ELR (cell line): ENCODE measurements around the gene EMD.
"Not testable (repeated sequence)": the region's sequence is repeated elsewhere in the genome, so short reads cannot be mapped to it uniquely, and the experiment has no call there.

Experiments
- DNase-seq: peaks from one replicate; pipeline ENCODE4 v3.0.0-alpha.2; 2015; ENCODE audit warnings: low read depth

The EMD gene

DNA sequence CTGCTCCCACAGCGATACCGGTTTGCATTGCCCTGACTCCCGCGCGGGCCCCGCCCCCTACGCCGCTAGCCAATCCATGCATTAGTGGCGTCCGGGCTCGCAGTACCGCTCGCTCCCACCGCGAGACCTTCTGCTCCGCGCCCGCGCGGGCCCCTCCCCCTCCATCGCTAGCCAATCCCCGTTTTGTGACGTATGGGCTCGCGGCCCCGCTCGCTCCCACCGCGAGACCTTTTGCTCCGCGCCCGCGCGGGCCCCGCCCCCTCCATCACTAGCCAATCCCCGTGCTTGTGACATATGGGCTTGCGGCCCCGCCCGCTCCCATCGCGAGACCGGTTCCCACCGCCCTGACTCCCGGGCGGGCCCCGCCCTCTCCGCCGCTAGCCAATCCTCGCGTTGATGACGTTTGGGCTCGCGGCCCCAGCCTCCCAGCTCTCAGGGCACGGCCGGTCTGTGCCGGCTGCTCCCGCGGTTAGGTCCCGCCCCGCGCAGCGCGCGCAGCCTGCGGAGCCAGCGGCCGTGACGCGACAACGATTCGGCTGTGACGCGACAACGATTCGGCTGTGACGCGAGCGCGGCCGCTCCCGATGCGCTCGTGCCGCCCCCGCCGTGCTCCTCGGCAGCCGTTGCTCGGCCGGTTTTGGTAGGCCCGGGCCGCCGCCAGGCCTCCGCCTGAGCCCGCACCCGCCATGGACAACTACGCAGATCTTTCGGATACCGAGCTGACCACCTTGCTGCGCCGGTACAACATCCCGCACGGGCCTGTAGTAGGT is at the start of gene EMD:
EMD (plus strand) TSS at position 497 of the 770 bp plus-strand sequence; CDS start at position 687, 190 bp downstream.
- DNase-seq: peak; percentile 96

DNA sequence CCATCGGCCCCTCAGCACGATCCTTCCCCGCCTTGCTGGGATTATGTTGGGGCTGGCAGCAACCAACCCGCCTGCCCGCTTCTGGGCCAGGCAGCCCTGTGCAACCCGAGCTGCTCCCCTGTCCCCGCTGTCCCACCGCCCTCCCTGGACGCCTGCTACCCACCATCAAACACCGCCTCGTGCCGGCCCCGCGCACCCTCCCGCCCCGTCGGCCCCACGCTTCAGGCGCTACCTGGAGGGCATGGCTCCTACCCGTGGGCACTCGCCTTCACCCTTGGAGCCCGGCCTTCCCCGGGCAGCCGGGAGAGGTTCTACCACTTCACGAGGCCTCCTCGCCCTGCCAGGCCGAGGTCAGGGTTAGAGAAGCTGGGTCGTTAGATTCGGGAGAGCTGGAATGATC is 46.5 kb upstream of the EMD start:
- no peak for DNase-seq

DNA sequence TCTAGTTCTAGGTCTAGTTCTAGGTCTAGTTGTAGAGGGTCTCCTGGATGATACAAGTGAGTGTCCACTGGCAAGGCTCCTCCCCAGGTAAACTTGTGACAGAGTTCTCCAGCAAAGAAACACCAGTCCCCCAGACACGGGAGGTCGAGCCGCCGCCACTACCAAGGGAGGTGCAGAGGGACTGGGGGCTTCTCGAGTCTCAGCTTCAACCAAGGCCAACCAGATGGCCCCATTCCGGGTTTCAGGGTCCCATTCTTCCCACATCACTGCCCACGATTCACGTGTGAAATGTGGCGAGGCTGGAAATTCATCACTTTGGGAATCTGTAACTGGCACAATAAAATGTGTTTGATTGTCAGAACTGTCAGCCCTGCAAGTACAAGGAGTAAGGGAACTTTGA is 46.0 kb upstream of the EMD start:
- DNase-seq: no peak

DNA sequence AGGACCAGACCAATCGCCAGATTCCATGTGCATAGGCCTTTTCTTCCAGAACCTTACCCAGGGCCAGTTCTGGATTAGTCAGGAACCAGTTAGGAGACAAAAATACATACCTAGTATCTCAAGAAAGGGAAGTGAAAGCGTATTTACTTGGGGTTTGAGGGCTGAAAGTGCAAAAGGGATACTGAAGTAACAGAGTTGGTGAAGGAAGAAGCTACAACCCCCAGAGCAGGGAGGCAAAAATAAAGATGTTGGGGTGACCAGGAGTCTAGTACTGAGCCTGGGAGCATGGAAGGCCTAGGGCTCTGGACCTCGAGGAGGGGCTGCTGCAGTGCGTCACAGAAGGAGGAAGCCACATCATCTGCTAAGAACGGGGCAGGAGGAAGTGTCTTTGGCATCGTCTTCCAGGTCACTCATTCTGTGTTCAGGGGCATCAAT is 45.2 kb upstream of the EMD start:
- DNase-seq: peak; percentile 32

DNA sequence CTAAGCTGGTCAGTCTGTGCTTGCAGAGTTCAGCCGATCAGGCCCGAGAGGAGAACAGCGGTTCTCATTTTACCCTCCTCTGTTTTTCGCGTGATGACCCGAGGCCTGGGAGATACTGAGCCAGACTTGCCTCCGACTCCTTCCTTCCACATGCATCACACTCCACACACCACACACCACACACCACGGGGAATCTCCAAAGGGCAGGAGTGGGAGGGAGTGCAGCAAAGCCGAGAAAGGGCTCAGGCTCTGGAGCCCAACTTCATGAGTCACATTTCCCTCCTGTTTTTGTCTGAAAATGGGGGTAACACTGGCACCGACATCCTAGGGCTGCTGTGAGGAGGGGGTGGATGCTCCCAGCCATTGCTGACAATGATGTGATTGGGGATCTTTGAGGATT is 44.6 kb upstream of the EMD start:
- no peak for DNase-seq

DNA sequence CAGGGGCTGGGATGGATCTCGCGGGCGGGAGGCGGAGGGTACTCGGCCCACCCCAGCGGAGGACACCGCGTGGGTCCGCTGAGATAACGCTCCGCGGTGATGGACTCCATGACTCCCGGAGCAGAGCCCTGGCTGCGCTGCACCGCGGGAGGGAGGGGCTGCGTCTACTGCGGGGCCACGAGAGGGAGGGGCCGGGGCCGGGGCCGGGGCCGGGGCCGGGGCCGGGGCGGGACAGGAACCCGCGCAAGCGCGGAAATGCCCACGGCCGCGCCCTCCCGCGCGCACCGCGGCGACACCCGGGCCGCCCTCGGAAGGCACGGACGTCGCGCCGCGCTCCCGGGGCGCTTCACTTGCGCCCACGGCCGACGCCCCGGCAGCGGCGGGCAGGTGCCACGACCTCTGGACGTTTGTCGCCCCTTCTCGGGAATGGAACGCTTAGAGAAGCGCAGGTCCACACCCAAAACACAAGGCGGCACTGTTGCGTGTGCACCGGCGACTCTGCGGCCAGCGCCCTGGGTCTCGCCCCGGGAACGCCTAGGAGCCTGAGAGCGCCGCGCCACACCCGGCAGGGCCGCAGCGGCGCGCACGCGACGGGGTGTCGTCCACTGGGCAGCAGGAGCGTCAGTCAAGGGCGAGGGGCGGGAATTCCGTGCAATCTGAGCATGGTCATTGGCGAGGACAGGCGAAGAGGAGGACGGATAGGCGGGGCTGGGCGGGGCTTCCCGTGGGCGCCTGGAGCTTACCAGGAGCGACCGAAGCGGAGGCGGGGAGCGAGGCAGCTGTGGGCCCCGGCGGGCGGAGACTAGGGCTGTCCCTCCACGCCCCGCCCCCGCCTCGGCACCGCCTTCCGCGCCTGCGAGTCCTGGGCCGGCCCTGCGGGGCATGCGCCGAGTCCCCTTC is 37.4 kb upstream of the EMD start:
- DNase-seq: not testable (repeated sequence)

DNA sequence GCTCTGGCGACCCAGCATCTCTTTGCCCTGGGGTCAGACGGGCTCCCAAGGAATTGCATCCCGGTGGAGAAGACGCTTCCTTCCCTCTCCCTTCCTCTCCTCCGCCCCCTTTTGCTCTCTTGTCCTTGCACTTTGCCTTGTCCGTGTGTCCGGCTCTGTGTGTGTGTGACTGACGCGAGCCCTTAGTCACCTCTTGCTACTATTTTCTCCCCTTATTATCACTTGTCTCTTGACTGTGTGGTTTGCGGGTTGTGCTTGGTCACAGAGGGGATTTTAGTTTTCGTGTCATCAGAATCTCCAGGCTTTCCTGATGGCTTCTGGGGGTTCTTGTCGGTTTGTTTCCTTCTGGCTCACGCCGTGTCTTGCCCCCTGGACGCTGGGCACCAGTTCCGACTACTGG is 36.0 kb upstream of the EMD start:
- not testable (repeated sequence) for DNase-seq

DNA sequence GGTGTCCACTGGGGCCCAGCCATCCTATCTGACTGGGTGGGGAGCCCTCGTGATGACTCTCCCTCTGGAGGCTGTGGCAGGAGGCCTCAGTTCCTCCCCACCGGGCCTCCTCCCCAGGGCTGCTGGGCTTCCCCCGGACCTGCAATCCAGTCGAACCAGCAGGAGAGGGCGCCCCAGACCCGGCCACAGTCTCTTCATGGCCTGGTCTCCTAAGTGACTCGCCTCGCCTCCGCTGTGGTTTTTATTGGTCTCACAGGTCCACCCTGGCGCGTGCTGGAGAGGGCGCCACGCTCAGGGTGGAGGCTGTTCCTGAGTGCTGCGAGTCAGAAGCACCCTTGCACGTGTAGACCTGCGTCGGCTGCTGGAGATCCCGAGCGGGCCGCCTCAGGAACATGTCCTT is 35.5 kb upstream of the EMD start:
- not testable (repeated sequence) for DNase-seq

DNA sequence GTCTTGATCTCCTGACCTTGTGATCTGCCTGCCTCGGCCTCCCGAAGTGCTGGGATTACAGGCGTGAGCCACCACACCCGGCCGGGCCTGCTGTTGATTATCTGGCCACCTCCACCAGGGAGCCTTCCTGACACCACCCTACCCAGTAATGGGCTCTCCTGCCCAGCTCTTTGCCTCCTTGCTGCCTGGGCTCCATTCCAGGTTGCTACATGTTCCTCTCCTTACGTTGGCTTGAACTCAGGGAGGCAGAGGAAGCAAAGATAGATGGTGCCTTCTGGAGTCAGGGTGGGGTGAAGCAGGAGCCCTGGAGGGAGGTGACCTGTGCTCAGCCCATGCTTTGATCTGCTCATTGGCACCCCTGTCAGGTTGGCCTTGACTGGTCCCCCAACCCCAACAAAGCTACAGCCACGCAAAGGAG is 31.0 kb upstream of the EMD start:
- DNase-seq: peak; percentile 32

DNA sequence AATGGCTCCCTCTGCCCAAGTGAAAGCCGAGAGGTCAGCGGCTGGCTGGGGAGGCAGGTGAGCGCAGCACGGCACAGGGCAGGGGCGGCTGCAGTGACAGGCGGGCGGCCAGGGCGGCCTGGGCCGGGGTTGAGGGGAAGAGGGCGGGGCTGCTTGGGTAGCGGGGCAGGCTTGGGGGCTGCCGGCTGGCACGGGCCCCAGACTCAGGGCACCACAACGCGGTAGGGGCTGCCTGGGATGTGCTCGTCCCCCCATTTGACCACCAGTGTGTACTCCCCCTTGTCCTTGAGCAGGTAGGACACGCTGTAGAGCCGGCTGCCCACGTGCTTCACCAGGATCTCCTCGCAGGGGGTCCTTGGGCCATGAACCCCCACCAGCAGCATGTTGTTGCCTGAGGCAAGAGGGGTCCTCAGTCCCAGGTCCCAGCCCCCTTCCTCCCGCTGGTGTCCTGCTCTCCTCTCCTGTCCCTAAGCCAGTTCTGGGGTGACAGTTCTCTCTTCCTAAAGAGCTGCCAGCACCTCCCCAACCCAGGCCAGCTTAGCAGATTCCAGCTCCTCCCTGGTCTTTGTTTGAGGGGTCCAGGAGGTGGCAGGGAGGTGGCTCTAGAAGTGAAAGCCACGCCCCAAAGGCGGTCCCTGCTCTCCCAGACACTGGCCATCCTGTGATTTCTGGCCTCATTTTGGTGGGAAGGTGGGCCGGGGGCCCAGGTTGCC is 30.3 kb upstream of the EMD start:
- DNase-seq: no peak

DNA sequence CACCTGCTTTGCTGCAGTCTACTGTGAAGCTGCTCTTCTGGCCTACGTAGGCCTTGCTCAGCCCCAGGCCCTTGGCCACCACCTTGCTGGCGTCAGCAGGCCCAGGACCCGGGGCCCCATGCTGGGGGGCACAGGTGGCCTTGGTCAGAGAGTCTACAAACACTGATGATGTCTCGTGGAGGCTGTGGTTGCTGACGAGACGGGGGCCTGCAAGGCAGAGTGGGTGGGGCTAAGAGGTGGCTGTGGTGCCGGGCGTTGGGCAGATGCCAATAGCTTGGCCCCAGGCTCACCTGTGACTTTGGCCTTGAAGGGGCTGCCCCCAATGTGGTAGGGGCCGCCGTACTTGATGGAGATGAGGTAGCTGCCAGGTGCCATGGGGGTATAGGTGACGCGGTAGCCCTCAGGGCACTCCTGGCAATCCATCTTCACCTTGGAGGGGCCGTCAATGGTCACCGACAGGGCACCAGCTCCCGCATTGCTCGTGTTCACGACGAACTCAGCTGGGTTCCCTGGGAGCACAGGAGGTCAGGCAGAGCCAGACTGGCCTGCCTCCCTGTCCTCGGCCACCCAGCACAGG is 29.6 kb upstream of the EMD start:
- DNase-seq: no peak

DNA sequence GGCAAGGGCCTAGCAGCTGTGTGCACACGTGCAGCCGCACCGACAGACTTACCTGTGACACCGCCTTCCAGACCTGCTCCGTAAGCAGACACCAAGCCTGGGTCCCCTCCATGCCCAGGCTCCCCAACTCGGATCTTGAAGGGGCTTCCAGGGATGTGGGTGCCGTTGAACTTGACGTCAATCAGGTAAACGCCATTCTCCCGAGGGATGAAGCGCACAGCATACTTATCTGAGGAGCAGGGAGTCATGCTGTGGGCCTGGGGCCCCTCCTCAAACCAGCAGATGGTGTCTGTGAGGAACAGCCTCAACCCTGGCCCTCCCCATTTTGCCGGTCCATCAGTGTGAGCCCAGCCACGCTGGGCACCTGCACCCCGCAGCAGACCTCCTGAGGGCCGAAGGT is 29.1 kb upstream of the EMD start:
- no peak for DNase-seq

DNA sequence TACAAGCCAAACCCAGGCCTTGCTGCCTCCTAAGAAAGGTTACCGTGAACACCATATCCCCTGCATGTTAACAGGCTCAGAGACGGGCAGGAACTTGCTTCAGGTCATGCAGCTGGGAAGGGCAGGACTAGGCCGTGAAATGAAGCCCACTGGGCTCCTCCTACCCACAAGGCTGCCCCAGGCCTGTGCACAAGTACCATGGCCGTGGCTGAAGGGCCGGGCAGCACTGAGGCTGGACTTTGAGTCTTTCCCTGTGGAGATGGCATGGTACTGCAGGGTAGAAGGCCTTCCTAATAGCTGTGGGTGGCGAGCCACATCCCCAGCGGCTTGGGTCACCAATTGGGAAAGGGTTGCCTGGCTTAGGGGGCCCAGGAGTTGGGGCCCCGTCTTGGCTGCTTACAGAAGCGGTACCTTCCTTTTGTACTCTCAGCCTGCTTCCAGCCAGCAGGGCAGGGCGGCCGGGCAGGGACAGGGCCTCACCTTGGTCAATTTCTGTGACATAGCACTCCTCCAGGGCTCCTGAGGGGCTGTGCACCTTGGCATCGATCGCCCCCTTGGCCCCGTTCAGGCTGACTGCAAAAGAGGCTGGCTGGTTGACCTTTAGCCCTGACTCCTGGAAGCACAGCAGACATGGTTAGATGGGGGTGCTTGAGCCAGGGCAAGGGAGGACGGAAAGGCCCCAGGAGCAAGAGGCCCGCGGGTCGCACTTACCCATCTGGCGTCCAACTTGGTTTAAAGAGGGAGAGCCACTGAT is 28.5 kb upstream of the EMD start:
- DNase-seq: no peak

DNA sequence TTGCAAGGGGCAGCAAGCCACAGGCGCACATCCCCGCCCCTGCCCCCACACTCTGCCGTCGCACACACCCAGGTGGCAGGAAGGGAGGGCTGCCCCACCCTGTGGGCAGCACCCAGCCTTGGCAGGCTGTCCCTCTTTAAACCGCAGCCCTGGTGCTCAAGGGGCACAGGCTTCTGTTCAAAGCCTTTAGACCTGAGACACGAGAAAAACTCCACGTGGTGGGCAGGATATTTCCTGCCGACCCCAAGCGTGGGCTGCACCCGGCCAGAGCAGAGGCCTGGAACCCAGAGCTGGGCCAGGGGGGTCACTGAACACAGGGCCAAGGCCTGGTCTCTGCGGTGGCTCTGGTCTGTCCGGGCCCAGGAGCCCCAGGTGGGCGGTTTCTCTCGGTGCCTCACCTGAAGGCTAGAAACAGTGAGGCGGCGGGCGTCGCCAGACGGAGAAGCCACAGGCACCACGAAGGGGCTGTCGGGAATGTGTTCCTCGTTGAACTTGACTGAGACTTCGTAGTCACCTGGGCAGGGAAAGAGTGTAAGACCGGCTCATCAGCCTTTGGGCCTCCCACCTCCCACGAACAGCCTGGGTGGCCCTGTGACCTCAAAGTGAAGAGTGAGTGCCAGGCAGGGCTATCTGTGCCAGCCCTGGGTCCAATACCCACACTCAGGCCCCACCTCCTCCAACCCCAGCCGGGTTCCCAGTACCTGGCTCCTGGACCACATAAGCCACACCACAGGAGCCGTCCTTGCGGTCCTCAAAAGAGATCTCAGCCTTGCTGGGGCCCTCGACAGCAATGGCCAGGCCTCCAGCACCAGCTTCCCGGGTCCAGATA is 27.7 kb upstream of the EMD start:
- no peak for DNase-seq

DNA sequence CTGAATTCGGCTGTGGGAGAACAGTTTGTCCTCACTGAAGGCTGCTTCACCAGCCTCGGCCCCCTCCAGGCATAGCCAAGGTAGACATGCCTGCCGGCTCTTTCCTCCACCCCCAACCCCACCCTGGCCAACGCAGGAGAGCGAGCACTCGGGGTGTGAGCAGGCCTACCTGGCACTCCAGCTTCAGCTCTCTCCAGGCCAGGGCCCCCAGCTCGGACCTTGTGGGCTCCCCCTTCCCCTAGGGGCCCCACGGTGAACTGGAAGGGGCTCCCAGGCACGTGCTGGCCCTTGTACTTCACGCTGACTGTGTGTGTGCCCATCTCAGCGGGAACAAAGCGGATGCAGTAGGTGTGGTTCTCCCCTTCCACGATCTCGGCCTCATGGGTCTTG is 27.1 kb upstream of the EMD start:
- DNase-seq: no peak

DNA sequence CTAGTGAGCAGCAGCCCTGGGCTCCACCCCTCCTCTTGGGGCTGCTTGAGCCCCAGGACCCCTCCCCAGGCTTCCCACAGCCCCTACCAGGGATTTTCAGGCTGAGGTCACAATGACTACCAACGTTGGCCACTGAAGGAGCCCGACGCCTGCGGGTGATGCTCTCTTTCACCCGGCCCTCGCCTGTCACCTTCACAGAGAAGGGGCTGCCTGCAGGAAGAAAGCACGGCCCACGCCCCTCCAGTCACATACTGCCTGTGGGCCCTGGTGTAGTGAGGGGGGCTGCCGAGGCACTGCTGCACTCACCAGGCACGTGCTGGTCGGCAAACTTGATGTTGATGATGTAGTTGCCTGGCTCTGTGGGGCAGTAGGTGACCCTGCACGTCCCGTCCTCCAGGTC is 26.6 kb upstream of the EMD start:
- no peak for DNase-seq

DNA sequence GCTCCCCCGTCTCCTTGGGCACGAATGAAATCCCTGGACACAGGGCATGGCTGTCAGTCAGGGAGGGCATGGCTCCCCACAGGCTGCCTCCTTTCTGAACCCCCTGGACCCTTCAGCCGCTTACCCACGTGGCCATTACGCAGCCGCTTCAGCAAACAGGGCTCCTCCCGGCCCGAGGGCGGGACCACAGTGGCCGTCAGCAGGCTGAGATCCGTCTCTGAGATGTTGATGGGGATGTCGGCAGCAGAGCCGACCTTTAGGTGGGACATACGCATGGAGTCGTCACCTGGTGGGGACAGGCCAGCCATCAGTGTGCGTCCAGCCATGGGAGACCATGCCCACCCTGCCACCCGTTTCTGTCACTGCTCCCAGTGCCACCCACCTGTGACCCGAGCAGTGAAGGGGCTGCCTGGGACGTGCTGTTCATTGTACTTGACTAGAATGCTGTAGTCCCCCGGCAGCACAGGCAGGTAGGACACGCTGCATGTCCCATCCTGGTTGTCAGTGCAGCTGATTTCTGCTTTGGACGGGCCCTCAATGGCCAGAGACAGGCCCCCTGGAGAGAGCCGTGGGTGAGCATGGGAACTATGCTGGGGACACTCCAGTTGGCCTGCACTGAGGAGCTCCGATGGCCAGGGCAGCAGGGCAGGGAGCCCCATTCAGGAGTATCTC is 25.8 kb upstream of the EMD start:
- DNase-seq: no peak

DNA sequence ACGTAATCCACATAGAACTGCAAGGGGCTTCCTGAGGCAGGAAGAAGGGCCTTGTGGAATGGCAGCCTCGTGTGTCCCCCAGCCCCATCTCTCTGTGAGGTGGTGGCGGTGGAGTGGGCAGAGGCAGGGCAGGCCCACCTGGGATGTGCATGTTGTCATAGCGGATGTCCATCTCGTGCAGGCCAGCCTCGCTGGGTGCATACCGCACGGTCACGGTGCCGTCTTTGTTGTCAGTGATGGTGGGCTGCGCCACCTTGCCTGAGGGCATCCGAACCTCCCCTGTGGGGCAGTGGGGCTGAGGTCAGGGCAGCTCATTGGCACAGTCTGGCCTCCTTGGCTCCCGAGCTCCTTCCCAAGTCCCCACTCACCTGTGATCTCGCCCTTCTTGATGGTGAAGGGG is 25.1 kb upstream of the EMD start:
- DNase-seq: no peak

DNA sequence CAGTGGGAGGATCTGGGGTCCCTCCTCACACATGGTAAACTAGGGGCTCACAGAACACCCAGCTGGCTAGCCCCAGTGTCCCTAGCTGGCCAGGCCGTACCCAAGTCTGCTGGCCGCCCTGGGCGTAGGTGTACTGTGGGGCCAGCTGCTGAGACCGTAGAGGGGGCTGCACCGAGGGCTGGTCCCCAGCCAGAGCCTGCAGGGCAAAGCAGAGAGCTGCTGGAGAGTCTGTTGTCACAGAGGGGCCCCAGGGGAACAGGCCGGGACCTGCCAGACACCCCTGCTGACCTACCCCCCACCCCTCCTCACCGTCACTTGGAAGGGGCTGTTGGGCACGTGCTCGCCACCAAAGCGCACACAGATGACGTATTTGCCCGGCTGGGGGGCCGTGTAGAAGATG is 24.6 kb upstream of the EMD start:
- no peak for DNase-seq
